Keratinocyte (primary cell): ENCODE data around the gene ZMYM2. TPM values are rescaled to one million over a fixed set of nuclear protein-coding genes. Genes with fewer than 3 reads are reported as not detected.

Source experiments
- DNase-seq: peaks from one replicate; pipeline ENCODE4 v3.0.0-alpha.2; 2011; ENCODE audit warnings: low read depth, missing footprints, low spot score
- FAIRE-seq: peaks from 2 replicates; lab custom pipeline; 2011; peaks lifted over from hg19 to GRCh38; lab: Jason Lieb, UNC
- H2AFZ ChIP-seq: 2 replicates; pipeline ENCODE4 v1.6.0; 2012; ENCODE audit warnings: low read length, control low read depth, inconsistent platforms; ENCODE audit not compliant: control insufficient read depth
- H3K27ac ChIP-seq: 2 replicates; pipeline ENCODE4 v1.5.1; 2011; ENCODE audit warnings: low read length; ENCODE audit not compliant: control insufficient read depth, insufficient read depth
- H3K27me3 ChIP-seq: 3 replicates; pipeline ENCODE4 v1.6.0; 2011; ENCODE audit warnings: low read length; ENCODE audit not compliant: control insufficient read depth, insufficient read depth; ENCODE audit errors: extremely low read depth
- H3K36me3 ChIP-seq, 2 experiments: 2 replicates in 1 of 2; 3 replicates in 1 of 2; pipeline ENCODE4 v1.5.1; 2011; ENCODE audit warnings: low read length in 2 of 2, mild to moderate bottlenecking in 1 of 2; ENCODE audit not compliant: control insufficient read depth in 2 of 2, insufficient read depth in 2 of 2; ENCODE audit errors: extremely low read depth in 1 of 2
- H3K4me1 ChIP-seq: 3 replicates; pipeline ENCODE4 v1.5.1; 2011; ENCODE audit warnings: low read length; ENCODE audit not compliant: control insufficient read depth, insufficient read depth; ENCODE audit errors: extremely low read depth
- H3K4me2 ChIP-seq: 3 replicates; pipeline ENCODE4 v1.6.0; 2011; ENCODE audit warnings: low read depth, low read length; ENCODE audit not compliant: control insufficient read depth, insufficient read depth; ENCODE audit errors: extremely low read depth
- H3K4me3 ChIP-seq, 3 experiments: fragments of 200-600 bp in 1 of 3; sonication (generic) in 1 of 3; 2 replicates in 2 of 3; 3 replicates in 1 of 3; pipeline ENCODE4 v1.5.1; 2011 to 2016; ENCODE audit warnings: low read length in 3 of 3, mild to moderate bottlenecking in 3 of 3, control low read depth in 2 of 3, inconsistent platforms in 1 of 3, low read depth in 1 of 3, mixed read lengths in 1 of 3, mixed run types in 1 of 3, moderate library complexity in 1 of 3; ENCODE audit not compliant: control insufficient read depth in 2 of 3, insufficient read depth in 2 of 3; ENCODE audit errors: extremely low read depth in 1 of 3
- H3K79me2 ChIP-seq: 2 replicates; pipeline ENCODE4 v1.6.0; 2012; ENCODE audit warnings: low read length; ENCODE audit not compliant: control insufficient read depth, insufficient read depth
- H3K9ac ChIP-seq: 3 replicates; pipeline ENCODE4 v1.6.0; 2011; ENCODE audit warnings: low read length; ENCODE audit not compliant: control insufficient read depth, insufficient read depth; ENCODE audit errors: extremely low read depth
- H3K9me1 ChIP-seq: 3 replicates; pipeline ENCODE4 v1.6.0; 2011; ENCODE audit warnings: low read length; ENCODE audit not compliant: control insufficient read depth, insufficient read depth; ENCODE audit errors: extremely low read depth
- H3K9me3 ChIP-seq: 2 replicates; pipeline ENCODE4 v1.5.1; 2012; ENCODE audit warnings: low read depth, low read length; ENCODE audit not compliant: control insufficient read depth
- H4K20me1 ChIP-seq: 3 replicates; pipeline ENCODE4 v1.6.0; 2011; ENCODE audit warnings: low read length; ENCODE audit not compliant: control insufficient read depth, insufficient read depth; ENCODE audit errors: extremely low read depth
- EZH2 ChIP-seq: IDR thresholded peaks from one replicate; pipeline ENCODE4 v1.6.1; 2012; ENCODE audit warnings: inconsistent platforms, mild to moderate bottlenecking, low read length, moderate library complexity
- dilution Hi-C: fragments of 300-500 bp; cut with MboI; formaldehyde crosslinking; loops from one replicate; pipeline ENCODE4 v1.7.0; 2020; ENCODE audit warnings: low sequenced_read_pairs; ENCODE audit not compliant: extremely low pct_ligation_motif_present
- polyA plus RNA-seq, 5 experiments: library from polyadenylated mRNA; depleted of rRNA in 3 of 5; stranded (reverse) in 3 of 5; stranded (forward) in 1 of 5; unstranded in 1 of 5; fragments of >200 nt; gene quantifications; 1 replicate in 1 of 5; 2 replicates in 3 of 5; 3 replicates in 1 of 5; pipeline versions ENCODE4 v1.2.1 to v1.2.3, GENCODE V29; 2011 to 2012; ENCODE audit warnings: missing spikeins in 2 of 5, low read depth in 1 of 5, low replicate concordance in 1 of 5
- TF ChIP-seq, protein P1 (sequence below), 3 experiments: IDR thresholded peaks in 1 of 3; conservative IDR thresholded peaks in 1 of 3; optimal IDR thresholded peaks in 1 of 3; 2 replicates in 2 of 3; 3 replicates in 1 of 3; pipeline versions ENCODE3 to v1.5.1; 2011; ENCODE audit warnings: low read length in 3 of 3, mild to moderate bottlenecking in 3 of 3, moderate library complexity in 2 of 3, control low read depth in 1 of 3, inconsistent platforms in 1 of 3; ENCODE audit not compliant: insufficient read depth in 2 of 3; ENCODE audit errors: extremely low read depth in 1 of 3

The ZMYM2 gene
- polyA plus RNA-seq, 1 donor (not counting 4 experiments of a cell fraction or from before 2014, with no cell fraction given) = 51.3 TPM

DNA sequence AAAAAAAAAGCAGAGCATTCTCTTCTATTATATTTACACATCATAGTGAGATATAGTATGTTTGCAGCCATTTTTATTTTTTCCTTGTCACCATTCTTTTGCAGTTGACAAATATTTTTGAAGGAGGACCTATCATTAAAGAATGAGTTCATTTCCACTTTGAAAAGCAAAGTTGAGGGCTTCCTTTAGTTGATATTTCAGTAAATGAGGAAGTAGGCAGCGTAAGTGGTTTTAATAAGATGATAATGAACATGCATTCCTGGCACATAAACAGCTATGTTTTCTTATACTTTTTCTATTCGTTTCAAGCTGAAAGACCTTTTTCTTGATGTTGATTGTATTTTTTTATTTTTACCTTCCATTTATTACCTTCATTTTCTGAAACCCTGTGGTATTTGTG lies 66.2 kb downstream of the ZMYM2 start:
- TF ChIP-seq, protein P1, sequence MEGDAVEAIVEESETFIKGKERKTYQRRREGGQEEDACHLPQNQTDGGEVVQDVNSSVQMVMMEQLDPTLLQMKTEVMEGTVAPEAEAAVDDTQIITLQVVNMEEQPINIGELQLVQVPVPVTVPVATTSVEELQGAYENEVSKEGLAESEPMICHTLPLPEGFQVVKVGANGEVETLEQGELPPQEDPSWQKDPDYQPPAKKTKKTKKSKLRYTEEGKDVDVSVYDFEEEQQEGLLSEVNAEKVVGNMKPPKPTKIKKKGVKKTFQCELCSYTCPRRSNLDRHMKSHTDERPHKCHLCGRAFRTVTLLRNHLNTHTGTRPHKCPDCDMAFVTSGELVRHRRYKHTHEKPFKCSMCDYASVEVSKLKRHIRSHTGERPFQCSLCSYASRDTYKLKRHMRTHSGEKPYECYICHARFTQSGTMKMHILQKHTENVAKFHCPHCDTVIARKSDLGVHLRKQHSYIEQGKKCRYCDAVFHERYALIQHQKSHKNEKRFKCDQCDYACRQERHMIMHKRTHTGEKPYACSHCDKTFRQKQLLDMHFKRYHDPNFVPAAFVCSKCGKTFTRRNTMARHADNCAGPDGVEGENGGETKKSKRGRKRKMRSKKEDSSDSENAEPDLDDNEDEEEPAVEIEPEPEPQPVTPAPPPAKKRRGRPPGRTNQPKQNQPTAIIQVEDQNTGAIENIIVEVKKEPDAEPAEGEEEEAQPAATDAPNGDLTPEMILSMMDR (optimal IDR thresholded peaks at IDR 0.05 in 1 of 3, IDR thresholded peaks at IDR 0.05 in 1 of 3, conservative IDR thresholded peaks at IDR 0.05 in 1 of 3; ENCODE audit: extremely low read depth in 1 of 3, insufficient read depth in 2 of 3, low read length in 3 of 3) = no peak
- TF ChIP-seq EZH2 = no peak
- H3K4me2 ChIP-seq = no peak overlapping the region
- dilution Hi-C loops = no loop called here
- H3K27me3 ChIP-seq = no peaks in the 10 kb centered on the region
- H3K4me1 ChIP-seq = peaks cover 15% of the 10 kb centered on the region
- H4K20me1 ChIP-seq = no peaks in the 10 kb centered on the region
- no peak overlapping the region for H2AFZ ChIP-seq
- H3K9ac ChIP-seq = no peak overlapping the region
- peaks cover 2% of the 10 kb centered on the region for H3K79me2 ChIP-seq
- no peaks in the 10 kb centered on the region for H3K9me3 ChIP-seq
- DNase-seq = no peak
- no peaks in the 10 kb centered on the region for H3K9me1 ChIP-seq
- H3K36me3 ChIP-seq = peaks cover 4 to 8% of the 10 kb centered on the region in 2 experiments
- no peak for FAIRE-seq
- H3K27ac ChIP-seq = no peak overlapping the region
- H3K4me3 ChIP-seq = no peak overlapping the region

DNA sequence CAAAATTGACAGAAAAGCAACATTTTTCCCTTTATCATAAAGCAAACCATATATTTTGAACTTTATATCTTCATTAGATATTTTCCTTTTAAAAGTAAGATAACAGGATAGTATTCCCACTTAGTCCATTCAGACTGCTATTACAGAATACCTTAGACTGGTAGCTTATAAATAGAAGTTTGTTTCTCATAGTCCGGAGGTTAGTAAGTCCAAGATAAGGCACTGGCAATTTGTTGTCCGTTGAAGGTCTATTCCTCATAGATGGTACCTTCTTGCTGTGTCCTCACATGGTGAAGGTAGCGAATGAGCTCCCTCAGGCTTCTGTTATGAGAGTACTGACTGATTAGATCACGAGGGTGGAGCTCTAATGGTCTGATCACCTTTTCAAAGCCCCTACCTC lies 70.4 kb downstream of the ZMYM2 start:
- dilution Hi-C loops = no loop called here
- no peak for DNase-seq

More for the DNA sequence above, 70.4 kb downstream of the ZMYM2 start:
- no peak for FAIRE-seq
- H2AFZ ChIP-seq = no peak overlapping the region
- peaks cover 7 to 8% of the 10 kb centered on the region in 2 experiments for H3K36me3 ChIP-seq
- H3K27me3 ChIP-seq = no peaks in the 10 kb centered on the region
- H3K9me1 ChIP-seq = no peaks in the 10 kb centered on the region
- no peak overlapping the region for H3K4me3 ChIP-seq
- H4K20me1 ChIP-seq = no peaks in the 10 kb centered on the region
- peaks cover 5% of the 10 kb centered on the region for H3K4me1 ChIP-seq
- no peaks in the 10 kb centered on the region for H3K79me2 ChIP-seq
- TF ChIP-seq, protein P1 (optimal IDR thresholded peaks at IDR 0.05 in 1 of 3, IDR thresholded peaks at IDR 0.05 in 1 of 3, conservative IDR thresholded peaks at IDR 0.05 in 1 of 3; ENCODE audit: extremely low read depth in 1 of 3, insufficient read depth in 2 of 3, low read length in 3 of 3) = no peak
- TF ChIP-seq EZH2 = no peak
- H3K9me3 ChIP-seq = no peaks in the 10 kb centered on the region
- H3K27ac ChIP-seq = no peak overlapping the region
- no peak overlapping the region for H3K9ac ChIP-seq
- no peak overlapping the region for H3K4me2 ChIP-seq
